MCF 10A (cell line): ENCODE data around the gene CLMP. TPM values are rescaled to one million over a fixed set of nuclear protein-coding genes. Genes with fewer than 3 reads are reported as not detected.

Source experiments
- BruUV-seq: library from RNA; stranded (reverse); fragments of 400-500 nt; replicated peaks from 2 replicates; lab custom pipeline; 2021; lab: Mats Ljungman, UMichigan
- CTCF ChIA-PET: fragments of 300-600 bp; sonication (Branson Sonifier 250); formaldehyde crosslinking; extraction: SDS; loops from one replicate; lab custom pipeline; 2021; ENCODE audit warnings: antibody characterized with exemption, inconsistent platforms; lab: Yijun Ruan, JAX
- POLR2A ChIA-PET: fragments of 300-600, 350-650 bp; sonication (Branson Sonifier 250); formaldehyde crosslinking; extraction: SDS; loops from one replicate; lab custom pipeline; 2020; ENCODE audit warnings: antibody characterized with exemption, inconsistent platforms; lab: Yijun Ruan, JAX
- DNase-seq: peaks from one replicate; pipeline ENCODE4 v3.0.0-alpha.2; 2018; ENCODE audit not compliant: unreplicated experiment
- H3K27ac Mint-ChIP-seq: one replicate; pipeline ENCODE4 v1.8.0; 2022; ENCODE audit warnings: mild to moderate bottlenecking, low read depth, mixed read lengths; ENCODE audit not compliant: unreplicated experiment
- H3K27me3 Mint-ChIP-seq: one replicate; pipeline ENCODE4 v1.8.0; 2022; ENCODE audit warnings: mixed read lengths; ENCODE audit not compliant: insufficient read depth, unreplicated experiment
- H3K36me3 Mint-ChIP-seq: one replicate; pipeline ENCODE4 v1.8.0; 2022; ENCODE audit warnings: mild to moderate bottlenecking, moderate library complexity, mixed read lengths; ENCODE audit not compliant: insufficient read depth, unreplicated experiment
- H3K4me1 Mint-ChIP-seq: one replicate; pipeline ENCODE4 v1.8.0; 2022; ENCODE audit warnings: mixed read lengths; ENCODE audit not compliant: insufficient read depth, unreplicated experiment
- H3K4me3 Mint-ChIP-seq: one replicate; pipeline ENCODE4 v1.8.0; 2022; ENCODE audit warnings: mild to moderate bottlenecking, moderate library complexity, mixed read lengths; ENCODE audit not compliant: unreplicated experiment
- H3K9me3 Mint-ChIP-seq: one replicate; pipeline ENCODE4 v1.8.0; 2022; ENCODE audit warnings: mixed read lengths; ENCODE audit not compliant: unreplicated experiment
- intact Hi-C: fragments of 100-400 bp; cut with micrococcal nuclease; formaldehyde crosslinking; loops from 2 replicates; pipeline ENCODE4 v1.14.1; 2022
- total RNA-seq: library from RNA; stranded (reverse); gene quantifications from 2 replicates; pipeline ENCODE4 v1.2.3, GENCODE V29; 2022
- TF ChIP-seq, protein P1 (sequence below): fragments of 200-600 bp; IDR thresholded peaks from one replicate; pipeline ENCODE4 v1.8.0; 2022; ENCODE audit warnings: antibody characterized with exemption, mild to moderate bottlenecking; ENCODE audit not compliant: unreplicated experiment

Gene CLMP
- total RNA-seq, 1 experiment from 2014 or later: 86.1 TPM

DNA sequence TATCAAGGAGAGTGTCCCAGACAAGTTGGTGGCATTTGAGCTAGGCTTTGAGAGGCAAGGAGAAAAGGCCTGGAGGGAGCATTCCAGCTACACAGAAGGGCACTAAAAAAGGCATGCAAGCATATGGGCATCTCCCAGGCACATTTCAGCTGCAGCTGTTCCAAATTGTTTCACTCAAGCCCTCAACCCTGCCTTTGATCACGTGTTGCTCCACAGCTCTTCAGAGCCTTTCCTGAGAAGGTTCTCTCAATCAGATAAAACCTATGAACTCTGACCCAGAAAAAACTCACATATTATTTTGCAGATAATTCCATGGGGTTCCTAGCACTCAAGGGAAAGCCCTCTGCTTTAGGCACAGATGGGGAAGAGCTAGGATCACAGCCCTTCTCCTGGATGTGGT lies 108.7 kb downstream of the CLMP start:
- Mint-ChIP-seq H3K27ac (peak overlapping the region; percentile 42), H3K27me3 (no peaks in the 10 kb centered on the region), H3K9me3 (no peaks in the 10 kb centered on the region), H3K4me3 (no peak overlapping the region), H3K36me3 (peaks cover 31% of the 10 kb centered on the region), H3K4me1 (peaks cover 9% of the 10 kb centered on the region)
- intact Hi-C loops: no loop called here
- ChIA-PET POLR2A (no interaction called here), CTCF (interaction anchor here (0.9 to 1.4 kb wide), 2 partner anchors 16 to 164 kb away, joined by 3 to 7 read pairs; no protein-coding TSS in a partner anchor)
- TF ChIP-seq, protein P1, sequence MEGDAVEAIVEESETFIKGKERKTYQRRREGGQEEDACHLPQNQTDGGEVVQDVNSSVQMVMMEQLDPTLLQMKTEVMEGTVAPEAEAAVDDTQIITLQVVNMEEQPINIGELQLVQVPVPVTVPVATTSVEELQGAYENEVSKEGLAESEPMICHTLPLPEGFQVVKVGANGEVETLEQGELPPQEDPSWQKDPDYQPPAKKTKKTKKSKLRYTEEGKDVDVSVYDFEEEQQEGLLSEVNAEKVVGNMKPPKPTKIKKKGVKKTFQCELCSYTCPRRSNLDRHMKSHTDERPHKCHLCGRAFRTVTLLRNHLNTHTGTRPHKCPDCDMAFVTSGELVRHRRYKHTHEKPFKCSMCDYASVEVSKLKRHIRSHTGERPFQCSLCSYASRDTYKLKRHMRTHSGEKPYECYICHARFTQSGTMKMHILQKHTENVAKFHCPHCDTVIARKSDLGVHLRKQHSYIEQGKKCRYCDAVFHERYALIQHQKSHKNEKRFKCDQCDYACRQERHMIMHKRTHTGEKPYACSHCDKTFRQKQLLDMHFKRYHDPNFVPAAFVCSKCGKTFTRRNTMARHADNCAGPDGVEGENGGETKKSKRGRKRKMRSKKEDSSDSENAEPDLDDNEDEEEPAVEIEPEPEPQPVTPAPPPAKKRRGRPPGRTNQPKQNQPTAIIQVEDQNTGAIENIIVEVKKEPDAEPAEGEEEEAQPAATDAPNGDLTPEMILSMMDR: no peak
- no peak for DNase-seq
- no TSS peak for BruUV-seq

GRCh38 chr11:123085497-123085896 lies 109.6 kb downstream of the CLMP start:
- ChIA-PET CTCF (interaction anchor here (0.6 to 1.2 kb wide), 2 partner anchors 18 to 394 kb away, joined by 3 to 9 read pairs; no protein-coding TSS in a partner anchor), POLR2A (no interaction called here)
- no peak for DNase-seq
- intact Hi-C loops: no loop called here
- H3K36me3 Mint-ChIP-seq: peaks cover 39% of the 10 kb centered on the region
- H3K4me3 Mint-ChIP-seq: no peak overlapping the region
- no peak overlapping the region for H3K27ac Mint-ChIP-seq
- H3K27me3 Mint-ChIP-seq: no peaks in the 10 kb centered on the region
- TF ChIP-seq, protein P1: no peak
- no peaks in the 10 kb centered on the region for H3K9me3 Mint-ChIP-seq
- peaks cover 9% of the 10 kb centered on the region for H3K4me1 Mint-ChIP-seq
- BruUV-seq: no TSS peak

GRCh38 chr11:123084454-123084853 lies 110.6 kb downstream of the CLMP start:
- CTCF ChIA-PET: interaction anchor here (1.2 kb wide), 1 partner anchor 19 kb away, joined by 9 read pairs; no protein-coding TSS in a partner anchor
- POLR2A ChIA-PET: no interaction called here
- TF ChIP-seq, protein P1: no peak
- Mint-ChIP-seq H3K27ac (peak overlapping the region; percentile 94), H3K36me3 (peaks cover 46% of the 10 kb centered on the region), H3K27me3 (no peaks in the 10 kb centered on the region), H3K4me3 (no peak overlapping the region), H3K4me1 (peaks cover 9% of the 10 kb centered on the region), H3K9me3 (no peaks in the 10 kb centered on the region)
- no TSS peak for BruUV-seq
- intact Hi-C loops: no loop called here
- no peak for DNase-seq

- TF ChIP-seq, protein P1: no peak
- peaks cover 9% of the 10 kb centered on the region for H3K4me1 Mint-ChIP-seq
- ChIA-PET CTCF (interaction anchor here (0.6 to 1.0 kb wide), 3 partner anchors 12 to 178 kb away, joined by 3 to 4 read pairs (median 3); no protein-coding TSS in a partner anchor), POLR2A (interaction anchor here (0.9 to 1.3 kb wide), 3 partner anchors 10 to 90 kb away, joined by 3 to 11 read pairs (median 3); partner anchors contain the start of gene HSPA8)
- H3K36me3 Mint-ChIP-seq: peaks cover 46% of the 10 kb centered on the region
- peak; percentile 97 for DNase-seq
- no peaks in the 10 kb centered on the region for H3K27me3 Mint-ChIP-seq
- peak overlapping the region; percentile 94 for H3K27ac Mint-ChIP-seq
- BruUV-seq: no TSS peak
- no peaks in the 10 kb centered on the region for H3K9me3 Mint-ChIP-seq
- no peak overlapping the region for H3K4me3 Mint-ChIP-seq
- intact Hi-C loops: no loop called here
These were observed 111.4 kb downstream of the CLMP start for GRCh38 chr11:123083623-123084029.
